GM12878 (cell line): ENCODE data around the gene IFI6. TPM values are rescaled to one million over a fixed set of nuclear protein-coding genes. Genes with fewer than 3 reads are reported as not detected.
A peak's percentile ranks its signal among the peaks of the same experiment; 100 is the strongest.

Experiments used
- BRCA1 ChIP-seq: IDR thresholded peaks from 2 replicates; pipeline ENCODE4 v1.6.1; 2011; ENCODE audit warnings: low read depth, low read length, improper control_type of control experiment
- CHD1 ChIP-seq: IDR thresholded peaks from 2 replicates; pipeline ENCODE4 v1.6.1; 2012; ENCODE audit warnings: low read depth, low read length, improper control_type of control experiment
- CHD2 ChIP-seq: IDR thresholded peaks from 2 replicates; pipeline ENCODE4 v1.6.1; 2011; ENCODE audit warnings: low read depth, low read length, improper control_type of control experiment, borderline replicate concordance
- CHD4 ChIP-seq: fragments of 200-600 bp; sonication (generic); IDR thresholded peaks from 2 replicates; pipeline ENCODE4 v1.6.1; 2016; ENCODE audit warnings: mild to moderate bottlenecking
- CTCF ChIP-seq, 3 experiments: IDR thresholded peaks in 2 of 3; conservative IDR thresholded peaks in 1 of 3; 2 replicates each; pipeline ENCODE4 v1.5.1; 2011; ENCODE audit warnings: low read depth in 3 of 3, low read length in 3 of 3, mild to moderate bottlenecking in 3 of 3, control low read depth in 2 of 3, moderate library complexity in 2 of 3, inconsistent platforms in 1 of 3, mixed read lengths in 1 of 3; ENCODE audit not compliant: control insufficient read depth in 2 of 3, insufficient read depth in 1 of 3; ENCODE audit errors: extremely low read depth in 1 of 3
- CUX1 ChIP-seq: IDR thresholded peaks from 2 replicates; pipeline ENCODE4 v1.6.1; 2012; ENCODE audit warnings: improper control_type of control experiment, low read depth, low read length; ENCODE audit not compliant: insufficient replicate concordance
- EP300 ChIP-seq, 2 experiments: fragments of 150-350 bp in 1 of 2; IDR thresholded peaks; 2 replicates each; pipeline ENCODE4 v1.6.1; 2011 to 2012; ENCODE audit warnings: low read depth in 2 of 2, low read length in 2 of 2, borderline replicate concordance in 1 of 2, improper control_type of control experiment in 1 of 2, inconsistent platforms in 1 of 2; ENCODE audit not compliant: control insufficient read depth in 1 of 2
- ETV6 ChIP-seq, 2 experiments: fragments of 450-650 bp in 1 of 2; IDR thresholded peaks in 1 of 2; conservative IDR thresholded peaks in 1 of 2; 2 replicates each; pipeline ENCODE4 v1.6.1; 2014; ENCODE audit warnings: antibody characterized with exemption in 1 of 2, borderline replicate concordance in 1 of 2, low read depth in 1 of 2, mild to moderate bottlenecking in 1 of 2, moderate library complexity in 1 of 2
- HDAC6 ChIP-seq: fragments of 200-600 bp; sonication (generic); IDR thresholded peaks from one replicate; pipeline ENCODE4 v1.8.0; 2017; ENCODE audit warnings: antibody characterized with exemption; ENCODE audit not compliant: unreplicated experiment
- IRF4 ChIP-seq: IDR thresholded peaks from 2 replicates; pipeline ENCODE4 v1.6.1; 2011; ENCODE audit warnings: low read depth, low read length
- KDM1A ChIP-seq: fragments of 200-600 bp; sonication (generic); IDR thresholded peaks from 2 replicates; pipeline ENCODE4 v1.6.1; 2016; ENCODE audit warnings: borderline replicate concordance
- MLLT1 ChIP-seq: fragments of 450-650 bp; IDR thresholded peaks from 2 replicates; pipeline ENCODE4 v1.6.1; 2016; ENCODE audit warnings: mild to moderate bottlenecking
- MYC ChIP-seq: IDR thresholded peaks from 2 replicates; pipeline ENCODE4 v1.6.1; 2011; ENCODE audit warnings: mild to moderate bottlenecking, low read length, moderate library complexity, inconsistent platforms; ENCODE audit not compliant: insufficient read depth, insufficient replicate concordance, insufficient read length, severe bottlenecking
- NFXL1 ChIP-seq: fragments of 450-650 bp; IDR thresholded peaks from 2 replicates; pipeline ENCODE4 v1.6.1; 2017; ENCODE audit warnings: antibody characterized with exemption, mild to moderate bottlenecking, borderline replicate concordance
- NR2C1 ChIP-seq: fragments of 450-650 bp; IDR thresholded peaks from 2 replicates; pipeline ENCODE4 v1.6.1; 2017; ENCODE audit warnings: antibody characterized with exemption, mild to moderate bottlenecking, moderate library complexity
- RAD51 ChIP-seq: fragments of 450-650 bp; IDR thresholded peaks from 2 replicates; pipeline ENCODE4 v1.6.1; 2016; ENCODE audit warnings: moderate library complexity, mild to moderate bottlenecking, inconsistent platforms
- SIN3A ChIP-seq: IDR thresholded peaks from 2 replicates; pipeline ENCODE4 v1.6.1; 2012; ENCODE audit warnings: low read depth, low read length, improper control_type of control experiment
- SUPT20H ChIP-seq: IDR thresholded peaks from 2 replicates; pipeline ENCODE4 v1.6.1; 2011; ENCODE audit warnings: low read depth, mild to moderate bottlenecking, low read length, moderate library complexity, borderline replicate concordance; ENCODE audit not compliant: control insufficient read depth
- TAF1 ChIP-seq: IDR thresholded peaks from 2 replicates; pipeline ENCODE4 v1.6.1; 2011; ENCODE audit warnings: mild to moderate bottlenecking, low read depth, low read length, borderline replicate concordance
- TARDBP ChIP-seq: IDR thresholded peaks from 2 replicates; pipeline ENCODE4 v1.6.1; 2016; ENCODE audit warnings: borderline replicate concordance
- polyA plus RNA-seq, 11 experiments: library from polyadenylated mRNA; depleted of rRNA in 4 of 11; unstranded in 6 of 11; stranded (reverse) in 5 of 11; fragments of >200 nt; fragmentation: Nextera tagmentation in 4 of 11; fragmentation: Illumina TruSeq in 1 of 11; extraction: Ambion mirVana in 4 of 11; extraction: Trizol in 1 of 11; gene quantifications; 1 replicate in 1 of 11; 2 replicates in 10 of 11; pipeline versions ENCODE4 v1.2.1 to v1.2.3, GENCODE V29; 2011 to 2016; ENCODE audit warnings: inconsistent platforms in 2 of 11, missing spikeins in 2 of 11, low read depth in 1 of 11
- total RNA-seq, 4 experiments: library from RNA; depleted of rRNA in 3 of 4; stranded (reverse); fragments of >200 nt in 3 of 4; fragmentation: Illumina TruSeq in 1 of 4; extraction: Trizol in 1 of 4; gene quantifications; 2 replicates each; pipeline versions ENCODE4 v1.2.1 to v1.2.3, GENCODE V29; 2013 to 2021

Gene IFI6
- total and polyA plus RNA-seq, 10 of the 15 experiments (the other 5 are each of a cell fraction or from before 2014, with no cell fraction given), result 5.6 to 123 (median 69.0) TPM

DNA sequence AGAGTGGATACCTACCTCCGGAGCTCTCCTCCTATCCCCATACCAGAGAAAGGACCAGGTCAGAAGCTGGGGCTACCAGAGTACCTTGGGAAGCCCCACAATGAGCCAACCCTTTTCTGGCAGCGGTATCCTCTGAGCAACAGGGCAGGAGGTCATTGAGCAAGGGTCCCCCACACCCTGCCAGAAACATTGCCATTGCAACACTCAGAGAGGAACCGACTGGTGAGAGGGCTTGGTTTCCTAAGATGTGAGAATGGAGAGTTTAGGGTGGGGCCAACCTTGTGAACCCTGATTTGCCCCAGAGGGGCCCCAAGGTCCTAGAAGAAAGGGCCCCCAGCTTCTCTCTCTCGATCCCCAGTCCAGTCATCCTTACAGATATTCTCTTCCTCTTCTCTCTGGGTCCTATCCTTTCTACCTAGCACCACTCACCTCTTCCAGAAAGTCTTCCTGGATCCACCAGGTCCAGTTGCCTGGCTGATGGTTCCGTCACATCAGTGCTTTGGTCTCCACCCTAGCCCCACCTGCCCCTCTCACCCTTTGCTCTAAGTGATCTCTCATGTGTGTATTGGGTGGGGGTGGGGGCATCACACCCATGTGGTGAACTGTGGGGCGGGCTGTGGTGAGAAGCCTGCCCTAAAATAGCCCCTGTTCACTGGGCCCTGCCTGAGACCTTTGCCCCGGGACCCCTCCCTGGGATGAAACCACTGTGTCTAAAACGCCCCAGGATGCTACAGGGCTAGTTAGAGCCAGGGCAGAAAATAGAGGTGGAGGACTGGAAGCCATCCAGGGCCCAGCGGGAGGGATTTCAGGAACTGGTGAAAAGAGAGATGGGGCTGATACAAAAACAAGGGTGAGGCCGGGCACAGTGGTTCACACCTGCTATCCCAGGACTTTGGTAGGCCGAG is 45.7 kb downstream of the IFI6 start (continued):
- TF ChIP-seq CTCF (IDR thresholded peaks at IDR 0.05 in 2 of 3, conservative IDR thresholded peaks at IDR 0.05 in 1 of 3; ENCODE audit: control insufficient read depth in 2 of 3, extremely low read depth in 1 of 3, insufficient read depth in 1 of 3, low read depth in 3 of 3, low read length in 3 of 3) (no peak), KDM1A (no peak), NFXL1 (no peak), CUX1 (no peak), CHD4 (no peak), ETV6 (conservative IDR thresholded peaks at IDR 0.05 in 1 of 2, IDR thresholded peaks at IDR 0.05 in 1 of 2; ENCODE audit: borderline replicate concordance in 1 of 2, low read depth in 1 of 2) (no peak), TARDBP (no peak), IRF4 (no peak), RAD51 (peak; percentile 23; the same call in 1 of the 2 replicates), NR2C1 (peak; percentile 73), BRCA1 (no peak), CHD1 (peak; percentile 74; the same call in 1 of the 2 replicates), CHD2 (peak; percentile 77; the same call in 1 of the 2 replicates), HDAC6 (no peak), MYC (no peak), EP300 (IDR thresholded peaks at IDR 0.05; ENCODE audit: borderline replicate concordance in 1 of 2, control insufficient read depth in 1 of 2, low read depth in 2 of 2, low read length in 2 of 2) (peak; percentile 56 to 88; a peak in 3 of 4 replicates), MLLT1 (peak; percentile 6), SUPT20H (no peak), SIN3A (no peak), TAF1 (peak; percentile 63; the same call in 1 of the 2 replicates)
